ENCODE measurements around the gene PACRG. TPM values are rescaled to one million over a fixed set of nuclear protein-coding genes. Genes with fewer than 3 reads are reported as not detected.

Gene PACRG
- total and polyA plus RNA-seq, 2 donors from 2014 or later, result 7.4 to 20.0 TPM

- no peak overlapping the region for H3K9ac ChIP-seq (ENCODE audit: low read length in 3 of 3)
- no peak overlapping the region for H3K27ac ChIP-seq (ENCODE audit: low read depth in 2 of 2, low read length in 2 of 2)
- intact Hi-C loops (cut with DNase I), result no loop called here
- DNase-seq, result no peak
- H3K4me1 ChIP-seq (ENCODE audit: control insufficient read depth in 2 of 3, insufficient read depth in 2 of 3, low read depth in 1 of 3, low read length in 3 of 3), result no peaks in the 10 kb centered on the region
- no peaks in the 10 kb centered on the region for H3K9me3 ChIP-seq (ENCODE audit: control insufficient read depth in 2 of 3, insufficient read depth in 1 of 3, low read length in 3 of 3)
- H3K27me3 ChIP-seq (ENCODE audit: control insufficient read depth, insufficient read depth, low read length), result no peaks in the 10 kb centered on the region
- TF ChIP-seq, protein P1, sequence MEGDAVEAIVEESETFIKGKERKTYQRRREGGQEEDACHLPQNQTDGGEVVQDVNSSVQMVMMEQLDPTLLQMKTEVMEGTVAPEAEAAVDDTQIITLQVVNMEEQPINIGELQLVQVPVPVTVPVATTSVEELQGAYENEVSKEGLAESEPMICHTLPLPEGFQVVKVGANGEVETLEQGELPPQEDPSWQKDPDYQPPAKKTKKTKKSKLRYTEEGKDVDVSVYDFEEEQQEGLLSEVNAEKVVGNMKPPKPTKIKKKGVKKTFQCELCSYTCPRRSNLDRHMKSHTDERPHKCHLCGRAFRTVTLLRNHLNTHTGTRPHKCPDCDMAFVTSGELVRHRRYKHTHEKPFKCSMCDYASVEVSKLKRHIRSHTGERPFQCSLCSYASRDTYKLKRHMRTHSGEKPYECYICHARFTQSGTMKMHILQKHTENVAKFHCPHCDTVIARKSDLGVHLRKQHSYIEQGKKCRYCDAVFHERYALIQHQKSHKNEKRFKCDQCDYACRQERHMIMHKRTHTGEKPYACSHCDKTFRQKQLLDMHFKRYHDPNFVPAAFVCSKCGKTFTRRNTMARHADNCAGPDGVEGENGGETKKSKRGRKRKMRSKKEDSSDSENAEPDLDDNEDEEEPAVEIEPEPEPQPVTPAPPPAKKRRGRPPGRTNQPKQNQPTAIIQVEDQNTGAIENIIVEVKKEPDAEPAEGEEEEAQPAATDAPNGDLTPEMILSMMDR (IDR thresholded peaks at IDR 0.05; ENCODE audit: borderline replicate concordance, extremely low read depth, insufficient read depth), result no peak
- peaks cover 0 to 2% (median 0%) of the 10 kb centered on the region in 3 donors for H3K36me3 ChIP-seq (ENCODE audit: control insufficient read depth in 2 of 3, insufficient read depth in 3 of 3, low read length in 3 of 3)
- no peak for FAIRE-seq
- H3K4me3 ChIP-seq (ENCODE audit: low read length in 3 of 3), result no peak overlapping the region
Observed at GRCh38 chr6:162871966-162872365, 144.2 kb downstream of the PACRG start.

DNA sequence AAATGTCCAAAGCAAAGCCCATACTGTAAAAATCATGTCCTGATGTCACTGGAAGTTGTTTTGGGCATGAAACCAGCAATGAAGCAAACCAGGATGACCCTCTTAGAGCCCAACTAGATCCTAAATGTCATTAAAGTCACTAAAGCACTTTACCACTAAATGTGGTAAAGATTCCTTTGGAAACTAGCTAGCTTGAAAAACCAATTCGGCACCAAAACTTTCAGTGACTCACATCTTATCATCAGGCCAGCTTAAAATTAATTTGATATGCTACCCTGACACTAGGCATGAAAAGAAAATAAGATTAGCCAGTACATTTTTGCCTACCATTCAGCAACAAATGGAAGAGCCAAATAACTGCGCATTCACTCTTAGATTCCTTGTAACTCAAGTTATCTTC is 145.8 kb downstream of the PACRG start:
- intact Hi-C loops (cut with DNase I), result no loop called here
- Histone ChIP-seq H3K4me1 (ENCODE audit: control insufficient read depth in 2 of 3, insufficient read depth in 2 of 3, low read depth in 1 of 3, low read length in 3 of 3) (no peaks in the 10 kb centered on the region), H3K27me3 (ENCODE audit: control insufficient read depth, insufficient read depth, low read length) (no peaks in the 10 kb centered on the region), H3K27ac (ENCODE audit: low read depth in 2 of 2, low read length in 2 of 2) (no peak overlapping the region), H3K36me3 (ENCODE audit: control insufficient read depth in 2 of 3, insufficient read depth in 3 of 3, low read length in 3 of 3) (peaks cover 0 to 2% (median 0%) of the 10 kb centered on the region in 3 donors), H3K9me3 (ENCODE audit: control insufficient read depth in 2 of 3, insufficient read depth in 1 of 3, low read length in 3 of 3) (no peaks in the 10 kb centered on the region), H3K9ac (ENCODE audit: low read length in 3 of 3) (no peak overlapping the region), H3K4me3 (ENCODE audit: low read length in 3 of 3) (no peak overlapping the region)
- TF ChIP-seq, protein P1 (IDR thresholded peaks at IDR 0.05; ENCODE audit: borderline replicate concordance, extremely low read depth, insufficient read depth), result no peak
- no peak for DNase-seq
- no peak for FAIRE-seq

DNA sequence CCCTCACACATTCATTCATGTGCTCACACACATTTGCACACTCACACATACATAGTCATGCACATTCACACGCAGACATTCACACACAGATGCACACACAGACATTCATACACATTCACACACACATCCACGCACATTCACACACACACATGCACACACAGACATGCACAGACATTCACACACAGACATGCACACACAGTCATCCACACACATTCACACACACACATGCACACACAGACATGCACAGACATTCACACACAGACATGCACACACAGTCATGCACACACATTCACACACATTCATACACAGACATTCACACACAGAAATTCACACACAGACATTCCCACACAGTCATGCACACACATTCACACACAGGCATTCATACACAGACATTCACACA is 147.3 kb downstream of the PACRG start:
- H3K36me3 ChIP-seq (ENCODE audit: control insufficient read depth in 2 of 3, insufficient read depth in 3 of 3, low read length in 3 of 3), result peaks cover 0 to 2% (median 0%) of the 10 kb centered on the region in 3 donors
- no peaks in the 10 kb centered on the region for H3K4me1 ChIP-seq (ENCODE audit: control insufficient read depth in 2 of 3, insufficient read depth in 2 of 3, low read depth in 1 of 3, low read length in 3 of 3)
- no peak overlapping the region for H3K4me3 ChIP-seq (ENCODE audit: low read length in 3 of 3)

More for the DNA sequence above, 147.3 kb downstream of the PACRG start:
- Histone ChIP-seq H3K27me3 (ENCODE audit: control insufficient read depth, insufficient read depth, low read length) (no peaks in the 10 kb centered on the region), H3K27ac (ENCODE audit: low read depth in 2 of 2, low read length in 2 of 2) (no peak overlapping the region), H3K9ac (ENCODE audit: low read length in 3 of 3) (no peak overlapping the region), H3K9me3 (ENCODE audit: control insufficient read depth in 2 of 3, insufficient read depth in 1 of 3, low read length in 3 of 3) (no peaks in the 10 kb centered on the region)
- FAIRE-seq (no peak), DNase-seq (no peak)
- TF ChIP-seq, protein P1 (IDR thresholded peaks at IDR 0.05; ENCODE audit: borderline replicate concordance, extremely low read depth, insufficient read depth), result no peak
- intact Hi-C loops (cut with DNase I), result no loop called here

Measured in kidney (tissue), 14 donors.